Adipocyte (in vitro differentiated cells): ENCODE measurements around the gene NXNL2.
A peak's percentile ranks its signal among the peaks of the same experiment; 100 is the strongest.

Source experiments
- DNase-seq: peaks from one replicate; pipeline ENCODE4 v3.0.0-alpha.2; 2015; ENCODE audit warnings: low read depth
- H3K27me3 ChIP-seq: replicated peaks from 2 replicates; pipeline ENCODE4 v1.7.0; 2013; ENCODE audit warnings: mild to moderate bottlenecking, low read length, moderate library complexity; ENCODE audit not compliant: control insufficient read depth, insufficient read depth
- H3K36me3 ChIP-seq: 2 replicates; pipeline ENCODE4 v1.7.0; 2013; ENCODE audit warnings: low read length, mild to moderate bottlenecking, moderate library complexity; ENCODE audit not compliant: control insufficient read depth, insufficient read depth, severe bottlenecking
- H3K4me1 ChIP-seq: 2 replicates; pipeline ENCODE4 v1.7.0; 2013; ENCODE audit warnings: mild to moderate bottlenecking, low read length, moderate library complexity; ENCODE audit not compliant: control insufficient read depth, insufficient read depth
- H3K4me3 ChIP-seq: 2 replicates; pipeline ENCODE4 v1.7.0; 2013; ENCODE audit warnings: mild to moderate bottlenecking, low read length, moderate library complexity
- H3K9ac ChIP-seq: 2 replicates; pipeline ENCODE4 v1.7.0; 2013; ENCODE audit warnings: mild to moderate bottlenecking, low read length, moderate library complexity
- H3K9me3 ChIP-seq: 2 replicates; pipeline ENCODE4 v1.7.0; 2013; ENCODE audit warnings: mild to moderate bottlenecking, low read length, moderate library complexity; ENCODE audit not compliant: control insufficient read depth

The NXNL2 gene

GRCh38 chr9:88534456-88535225 lies at the start of gene NXNL2:
Gene NXNL2 (plus strand): TSS chr9:88535178. CDS start chr9:88535435, 257 bp downstream.
- no peaks in the 10 kb centered on the region for H3K36me3 ChIP-seq
- H3K9me3 ChIP-seq: no peaks in the 10 kb centered on the region
- H3K4me1 ChIP-seq: peaks cover 26% of the 10 kb centered on the region
- peak within 1 kb of the TSS; percentile 72 for H3K4me3 ChIP-seq
- H3K9ac ChIP-seq: no peak within 1 kb of the TSS
- no peaks in the 10 kb centered on the region for H3K27me3 ChIP-seq
- DNase-seq: peak; percentile 93

- H3K9me3 ChIP-seq: no peaks in the 10 kb centered on the region
- H3K27me3 ChIP-seq: no peaks in the 10 kb centered on the region
- H3K4me3 ChIP-seq: no peak overlapping the region
- no peaks in the 10 kb centered on the region for H3K4me1 ChIP-seq
- no peaks in the 10 kb centered on the region for H3K36me3 ChIP-seq
- no peak overlapping the region for H3K9ac ChIP-seq
- DNase-seq: no peak
Observed at GRCh38 chr9:88488166-88488565, 46.8 kb upstream of the NXNL2 start.

DNA sequence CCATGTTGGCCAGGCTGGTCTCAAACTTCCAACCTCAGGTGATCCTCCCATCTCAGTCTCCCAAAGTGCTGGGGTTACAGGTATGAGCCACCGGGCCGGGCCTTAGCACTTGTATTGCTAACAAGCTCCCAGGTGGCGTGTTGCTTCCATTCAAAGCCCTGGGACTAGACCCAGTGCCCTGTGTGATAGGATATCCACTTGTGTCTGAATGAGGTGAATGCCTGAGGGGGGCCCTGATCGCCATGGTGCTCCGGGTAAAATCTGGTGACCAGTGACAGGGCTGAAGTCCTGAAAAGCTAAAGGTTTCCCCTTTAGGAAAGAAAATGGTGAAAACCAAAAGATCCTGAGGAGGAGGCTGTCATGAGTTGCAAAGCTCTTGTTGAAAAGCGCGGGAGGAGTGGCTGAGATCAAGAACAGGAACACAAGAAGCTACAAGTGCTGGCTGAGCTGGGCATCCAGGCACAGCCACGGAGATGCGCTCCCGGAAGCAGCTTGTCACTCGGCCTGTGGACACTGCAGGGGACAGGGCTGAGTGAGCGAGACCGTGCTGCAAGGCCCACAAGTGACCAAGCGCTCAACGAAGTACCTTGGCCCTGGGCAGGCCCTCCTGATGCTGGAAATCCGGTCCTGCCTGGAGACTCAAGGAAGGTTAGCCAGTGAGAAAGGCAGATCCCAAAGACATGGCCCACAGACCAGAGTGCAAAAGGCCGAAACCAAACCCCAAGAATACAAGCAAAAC lies 39.8 kb upstream of the NXNL2 start:
- DNase-seq: no peak
- H3K4me3 ChIP-seq: no peak overlapping the region
- no peaks in the 10 kb centered on the region for H3K27me3 ChIP-seq
- no peaks in the 10 kb centered on the region for H3K9me3 ChIP-seq
- H3K4me1 ChIP-seq: no peaks in the 10 kb centered on the region
- H3K36me3 ChIP-seq: no peaks in the 10 kb centered on the region
- no peak overlapping the region for H3K9ac ChIP-seq

DNA sequence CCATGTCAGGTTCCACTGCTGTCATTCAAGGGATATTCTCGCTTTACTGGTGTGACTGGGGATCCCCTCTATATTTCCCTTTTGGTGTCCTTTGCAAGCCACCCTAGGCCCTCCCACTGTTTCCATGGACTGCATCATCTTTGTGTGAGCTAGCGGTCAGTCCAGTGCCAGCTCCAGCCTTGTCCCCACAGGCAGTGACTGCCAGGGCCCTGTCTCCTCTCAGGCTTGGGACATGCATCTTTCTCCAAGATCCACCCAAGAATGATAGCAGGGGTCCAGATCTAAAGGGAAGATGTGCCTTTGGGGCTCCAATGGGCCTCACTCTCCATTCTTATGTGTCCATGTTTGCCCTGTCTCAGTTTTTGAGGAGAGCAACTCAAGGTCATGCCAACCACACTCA lies 37.8 kb upstream of the NXNL2 start:
- Histone ChIP-seq H3K9ac (no peak overlapping the region), H3K36me3 (no peaks in the 10 kb centered on the region), H3K4me3 (no peak overlapping the region), H3K4me1 (no peaks in the 10 kb centered on the region), H3K27me3 (no peaks in the 10 kb centered on the region), H3K9me3 (no peaks in the 10 kb centered on the region)
- no peak for DNase-seq

DNA sequence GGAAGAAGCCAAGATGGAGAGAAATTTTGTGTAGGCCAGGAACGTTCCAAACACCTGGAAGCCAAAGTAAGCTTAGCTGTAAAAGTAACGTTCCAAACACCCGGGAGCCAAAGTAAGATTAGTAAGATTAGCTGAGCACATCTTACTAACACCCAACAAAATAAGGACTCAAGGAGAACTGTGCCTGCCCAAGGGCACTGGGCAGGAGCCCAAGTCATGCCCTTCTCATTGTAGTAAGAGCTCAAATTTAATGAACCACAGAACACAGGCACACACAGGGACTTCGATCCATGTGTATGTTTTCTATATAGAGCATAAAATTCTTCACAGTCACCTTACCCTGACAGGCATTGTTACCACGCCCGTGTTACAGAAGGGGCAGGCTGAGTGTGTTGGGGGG lies 36.1 kb upstream of the NXNL2 start:
- H3K27me3 ChIP-seq: no peaks in the 10 kb centered on the region
- H3K4me1 ChIP-seq: no peaks in the 10 kb centered on the region
- H3K4me3 ChIP-seq: no peak overlapping the region
- no peaks in the 10 kb centered on the region for H3K36me3 ChIP-seq
- no peak overlapping the region for H3K9ac ChIP-seq
- H3K9me3 ChIP-seq: no peaks in the 10 kb centered on the region
- DNase-seq: no peak

DNA sequence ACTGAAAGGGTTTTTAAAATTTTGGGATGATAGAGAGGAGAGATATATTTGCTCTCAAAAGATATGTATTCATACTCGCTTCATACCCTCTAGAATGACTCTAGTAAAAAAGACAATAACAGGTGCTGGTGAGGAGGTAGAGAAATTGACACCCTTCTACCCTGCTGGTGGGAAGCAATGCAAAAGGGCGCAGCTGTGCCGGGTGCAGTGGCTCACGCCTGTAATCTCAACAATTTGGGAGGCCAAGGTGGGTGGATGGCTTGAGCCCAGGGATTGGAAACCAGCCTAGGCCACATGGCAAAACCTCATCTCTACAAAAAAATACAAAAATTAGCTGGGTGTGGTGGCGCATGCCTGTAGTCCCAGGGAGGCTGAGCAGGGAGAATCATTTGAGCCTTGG lies 33.9 kb upstream of the NXNL2 start:
- no peak overlapping the region for H3K4me3 ChIP-seq
- no peak for DNase-seq

GRCh38 chr9:88502552-88503034 lies 32.4 kb upstream of the NXNL2 start:
- no peaks in the 10 kb centered on the region for H3K4me1 ChIP-seq
- no peak overlapping the region for H3K4me3 ChIP-seq
- peaks cover 4% of the 10 kb centered on the region for H3K27me3 ChIP-seq
- no peak for DNase-seq
- no peaks in the 10 kb centered on the region for H3K9me3 ChIP-seq
- no peaks in the 10 kb centered on the region for H3K36me3 ChIP-seq
- H3K9ac ChIP-seq: no peak overlapping the region

More for the DNA sequence above, 33.9 kb upstream of the NXNL2 start:
- peaks cover 4% of the 10 kb centered on the region for H3K27me3 ChIP-seq
- no peaks in the 10 kb centered on the region for H3K36me3 ChIP-seq
- no peaks in the 10 kb centered on the region for H3K4me1 ChIP-seq
- H3K9ac ChIP-seq: no peak overlapping the region
- no peaks in the 10 kb centered on the region for H3K9me3 ChIP-seq

DNA sequence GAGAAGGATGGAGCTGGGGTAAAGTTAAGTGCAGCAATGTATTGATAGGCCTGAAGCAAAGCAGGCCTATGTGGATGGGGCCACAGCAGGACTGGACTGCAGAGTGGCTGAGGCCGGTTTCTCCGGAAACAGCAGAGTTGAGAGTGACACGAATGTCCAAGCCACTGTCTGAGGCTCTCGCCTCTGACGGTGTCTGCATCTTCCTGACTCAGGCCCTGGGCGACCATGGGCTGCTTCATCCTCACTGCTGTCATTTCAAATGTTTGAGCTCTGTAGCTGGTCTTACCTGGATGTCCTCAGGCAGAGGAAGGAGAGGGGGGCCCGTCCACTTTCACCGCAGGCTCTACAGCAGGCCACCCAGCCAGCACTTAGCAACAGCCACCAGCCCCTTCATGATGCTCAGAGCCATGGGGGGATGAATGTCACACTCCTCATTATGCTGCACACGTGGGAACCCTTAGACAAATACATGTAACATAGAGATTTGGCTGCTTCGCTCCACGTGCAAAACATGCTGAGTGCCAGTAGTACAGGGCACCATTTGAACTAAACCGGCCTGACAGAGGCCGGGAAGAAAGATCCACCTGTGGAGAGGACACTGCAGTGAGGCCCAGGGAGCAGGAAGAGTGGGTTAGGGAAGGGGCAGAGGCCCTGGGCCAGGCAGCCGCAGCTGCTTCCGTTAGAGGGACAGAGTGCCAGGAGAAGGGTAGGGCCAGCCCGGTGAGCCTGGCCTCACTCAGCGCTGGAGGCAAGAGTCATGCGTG lies 31.7 kb upstream of the NXNL2 start:
- no peaks in the 10 kb centered on the region for H3K36me3 ChIP-seq
- no peak overlapping the region for H3K9ac ChIP-seq
- no peak overlapping the region for H3K4me3 ChIP-seq
- H3K27me3 ChIP-seq: peaks cover 4% of the 10 kb centered on the region
- no peaks in the 10 kb centered on the region for H3K9me3 ChIP-seq
- DNase-seq: no peak
- no peaks in the 10 kb centered on the region for H3K4me1 ChIP-seq

- no peak overlapping the region for H3K4me3 ChIP-seq
- no peak for DNase-seq
- H3K4me1 ChIP-seq: no peaks in the 10 kb centered on the region
- H3K36me3 ChIP-seq: no peaks in the 10 kb centered on the region
- H3K9me3 ChIP-seq: no peaks in the 10 kb centered on the region
- peaks cover 4% of the 10 kb centered on the region for H3K27me3 ChIP-seq
- no peak overlapping the region for H3K9ac ChIP-seq
Observed at GRCh38 chr9:88503845-88504764, 30.9 kb upstream of the NXNL2 start.

GRCh38 chr9:88508326-88508725 lies 26.7 kb upstream of the NXNL2 start:
- Histone ChIP-seq H3K36me3 (no peaks in the 10 kb centered on the region), H3K9me3 (no peaks in the 10 kb centered on the region), H3K27me3 (peaks cover 4% of the 10 kb centered on the region), H3K9ac (no peak overlapping the region), H3K4me3 (no peak overlapping the region), H3K4me1 (no peaks in the 10 kb centered on the region)
- DNase-seq: no peak
